ENCODE measurements around the gene BCL11A.
A peak's percentile ranks its signal among the peaks of the same experiment; 100 is the strongest.

BCL11A gene

GRCh38 chr2:60437080-60437696, 116.3 kb downstream of the BCL11A start:
- 0 out of 2 replicates have a peak, but pooled peaks cover 3% of the 10 kb centered on the region for H3F3A ChIP-seq (ENCODE audit: control insufficient read depth, insufficient read depth)
- peak overlapping the region; percentile 87 for H3K4me2 ChIP-seq (ENCODE audit: low read length)
- H3K9me3 ChIP-seq (ENCODE audit: control insufficient read depth, insufficient read depth, low read length), result no peaks in the 10 kb centered on the region
- no peaks in the 10 kb centered on the region for H3K36me3 ChIP-seq (ENCODE audit: control insufficient read depth, low read length)
- no peak overlapping the region for H3K27ac ChIP-seq (ENCODE audit: low read depth, low read length)
- TF ChIP-seq CTCF (IDR thresholded peaks at IDR 0.05; ENCODE audit: low read depth, low read length, poor library complexity, severe bottlenecking) (no peak), EZH2phosphoT487 (IDR thresholded peaks at IDR 0.05; ENCODE audit: borderline replicate concordance, low read length) (no peak)
- no peaks in the 10 kb centered on the region for H4K20me1 ChIP-seq (ENCODE audit: control insufficient read depth, insufficient read depth, low read depth, low read length)
- H3K9me2 ChIP-seq (replicated peaks; ENCODE audit: control insufficient read depth, low read length), result no peaks in the 10 kb centered on the region
- no peaks in the 10 kb centered on the region for H3K27me3 ChIP-seq (ENCODE audit: control insufficient read depth, low read length)
- H3K79me2 ChIP-seq (ENCODE audit: control insufficient read depth, low read length), result no peaks in the 10 kb centered on the region
- peak overlapping the region; percentile 11 for H3K4me3 ChIP-seq (ENCODE audit: low read length)
- peaks cover 58% of the 10 kb centered on the region for H3K4me1 ChIP-seq (ENCODE audit: control insufficient read depth, low read length)

- H3K27me3 ChIP-seq (ENCODE audit: control insufficient read depth, low read length), result no peaks in the 10 kb centered on the region
- no peaks in the 10 kb centered on the region for H4K20me1 ChIP-seq (ENCODE audit: control insufficient read depth, insufficient read depth, low read depth, low read length)
- no peak overlapping the region for H3K27ac ChIP-seq (ENCODE audit: low read depth, low read length)
- H3K4me2 ChIP-seq (ENCODE audit: low read length), result no peak overlapping the region
- no peaks in the 10 kb centered on the region for H3K79me2 ChIP-seq (ENCODE audit: control insufficient read depth, low read length)
- no peaks in the 10 kb centered on the region for H3K9me3 ChIP-seq (ENCODE audit: control insufficient read depth, insufficient read depth, low read length)
- H3K4me1 ChIP-seq (ENCODE audit: control insufficient read depth, low read length), result peaks cover 17% of the 10 kb centered on the region
- no peak for TF ChIP-seq EZH2phosphoT487 (IDR thresholded peaks at IDR 0.05; ENCODE audit: borderline replicate concordance, low read length)
- TF ChIP-seq CTCF (IDR thresholded peaks at IDR 0.05; ENCODE audit: low read depth, low read length, poor library complexity, severe bottlenecking), result no peak
- H3K9me2 ChIP-seq (replicated peaks; ENCODE audit: control insufficient read depth, low read length), result no peaks in the 10 kb centered on the region
- H3K36me3 ChIP-seq (ENCODE audit: control insufficient read depth, low read length), result no peaks in the 10 kb centered on the region
- H3F3A ChIP-seq (ENCODE audit: control insufficient read depth, insufficient read depth), result 0 out of 2 replicates have a peak, but pooled peaks cover 3% of the 10 kb centered on the region
- no peak overlapping the region for H3K4me3 ChIP-seq (ENCODE audit: low read length)
Measured at GRCh38 chr2:60433018-60433596, 120.3 kb downstream of the BCL11A start.

- no peaks in the 10 kb centered on the region for H3K9me2 ChIP-seq (replicated peaks; ENCODE audit: control insufficient read depth, low read length)
- H3K4me3 ChIP-seq (ENCODE audit: low read length), result no peak overlapping the region
Measured at GRCh38 chr2:60432035-60432601, 121.3 kb downstream of the BCL11A start.

More at GRCh38 chr2:60432035-60432601, 121.3 kb downstream of the BCL11A start:
- TF ChIP-seq CTCF (IDR thresholded peaks at IDR 0.05; ENCODE audit: low read depth, low read length, poor library complexity, severe bottlenecking) (no peak), EZH2phosphoT487 (IDR thresholded peaks at IDR 0.05; ENCODE audit: borderline replicate concordance, low read length) (no peak)
- H3F3A ChIP-seq (ENCODE audit: control insufficient read depth, insufficient read depth), result 0 out of 2 replicates have a peak, but pooled peaks cover 3% of the 10 kb centered on the region
- H3K27ac ChIP-seq (ENCODE audit: low read depth, low read length), result no peak overlapping the region
- H3K79me2 ChIP-seq (ENCODE audit: control insufficient read depth, low read length), result no peaks in the 10 kb centered on the region
- no peaks in the 10 kb centered on the region for H3K36me3 ChIP-seq (ENCODE audit: control insufficient read depth, low read length)
- no peaks in the 10 kb centered on the region for H3K27me3 ChIP-seq (ENCODE audit: control insufficient read depth, low read length)
- H4K20me1 ChIP-seq (ENCODE audit: control insufficient read depth, insufficient read depth, low read depth, low read length), result no peaks in the 10 kb centered on the region
- peaks cover 7% of the 10 kb centered on the region for H3K4me1 ChIP-seq (ENCODE audit: control insufficient read depth, low read length)
- no peak overlapping the region for H3K4me2 ChIP-seq (ENCODE audit: low read length)
- no peaks in the 10 kb centered on the region for H3K9me3 ChIP-seq (ENCODE audit: control insufficient read depth, insufficient read depth, low read length)

Data from DOHH2 (cell line).